Activated naive CD8-positive, alpha-beta T cell treated with anti-CD3 and anti-CD28 coated beads, Interleukin-2, amount 10 ng/mL, durations not matched to agents 7 days and 5 days (primary cell): Measurements from ENCODE around the gene MGAT4C. TPM values are rescaled to one million over a fixed set of nuclear protein-coding genes. Genes with fewer than 3 reads are reported as not detected.
"Not testable (repeated sequence)": the region's sequence is repeated elsewhere in the genome, so short reads cannot be mapped to it uniquely, and the experiment has no call there.

Experiments
- ATAC-seq: fragments of 150-1000 bp; cut with Tn5 transposase; one replicate; pipeline ENCODE4 v1.10.0; 2021; ENCODE audit warnings: low read depth, moderate library complexity
- POLR2A ChIA-PET: fragments of 350-600 bp; sonication (Branson Sonifier 250); formaldehyde crosslinking; loops from one replicate; lab custom pipeline; 2021; ENCODE audit warnings: antibody characterized with exemption; lab: Charles Lee
- DNase-seq: peaks from one replicate; pipeline ENCODE4 v3.0.0; 2021
- H3K27ac Mint-ChIP-seq: one replicate; pipeline ENCODE4 v1.8.0; 2022; ENCODE audit warnings: mild to moderate bottlenecking, mixed read lengths
- H3K27me3 Mint-ChIP-seq: one replicate; pipeline ENCODE4 v1.8.0; 2022; ENCODE audit warnings: mild to moderate bottlenecking, moderate library complexity, mixed read lengths
- H3K36me3 Mint-ChIP-seq: one replicate; pipeline ENCODE4 v1.8.0; 2021; ENCODE audit warnings: mild to moderate bottlenecking, mixed read lengths
- H3K4me1 Mint-ChIP-seq: one replicate; pipeline ENCODE4 v1.8.0; 2021; ENCODE audit warnings: mixed read lengths
- H3K4me3 Mint-ChIP-seq: one replicate; pipeline ENCODE4 v1.8.0; 2022; ENCODE audit warnings: mild to moderate bottlenecking, moderate library complexity, mixed read lengths
- H3K9me3 Mint-ChIP-seq: one replicate; pipeline ENCODE4 v1.8.0; 2021; ENCODE audit warnings: mixed read lengths
- total RNA-seq, 2 experiments: library from RNA; stranded (reverse); gene quantifications; one replicate each; pipeline ENCODE4 v1.2.3, GENCODE V29; 2021

MGAT4C gene
- not detected for total RNA-seq

- Mint-ChIP-seq H3K27ac (no peak within 1 kb of the TSS), H3K36me3 (no peaks in the 10 kb centered on the region), H3K9me3 (no peaks in the 10 kb centered on the region), H3K27me3 (no peaks in the 10 kb centered on the region), H3K4me3 (no peak within 1 kb of the TSS), H3K4me1 (no peaks in the 10 kb centered on the region)
- ATAC-seq: no peak
- no peak for DNase-seq
- POLR2A ChIA-PET: no interaction called here
Observed at GRCh38 chr12:86256163-86256562, at the start of gene MGAT4C. MGAT4C (minus strand) TSS chr12:86256391.

- H3K27ac Mint-ChIP-seq, ATAC-seq, H3K27me3 Mint-ChIP-seq, H3K4me1 Mint-ChIP-seq, H3K4me3 Mint-ChIP-seq, H3K9me3 Mint-ChIP-seq, DNase-seq, H3K36me3 Mint-ChIP-seq, POLR2A ChIA-PET: not testable (repeated sequence)
Observed at GRCh38 chr12:86296396-86296795, 40.2 kb upstream of the MGAT4C start.

- Mint-ChIP-seq H3K4me1 (no peaks in the 10 kb centered on the region), H3K36me3 (no peaks in the 10 kb centered on the region), H3K4me3 (no peak overlapping the region), H3K27me3 (no peaks in the 10 kb centered on the region), H3K9me3 (peaks cover 3% of the 10 kb centered on the region), H3K27ac (no peak overlapping the region)
- POLR2A ChIA-PET: no interaction called here
- ATAC-seq: no peak
- no peak for DNase-seq
Observed at GRCh38 chr12:86293682-86294240, 37.6 kb upstream of the MGAT4C start.

- H3K27me3 Mint-ChIP-seq: no peaks in the 10 kb centered on the region
- no peaks in the 10 kb centered on the region for H3K36me3 Mint-ChIP-seq
- no peak for ATAC-seq
- no peak overlapping the region for H3K4me3 Mint-ChIP-seq
- no peak overlapping the region for H3K27ac Mint-ChIP-seq
- DNase-seq: no peak
- no peaks in the 10 kb centered on the region for H3K4me1 Mint-ChIP-seq
- POLR2A ChIA-PET: no interaction called here
- peaks cover 3% of the 10 kb centered on the region for H3K9me3 Mint-ChIP-seq
Observed at GRCh38 chr12:86292480-86292879, 36.3 kb upstream of the MGAT4C start.

- H3K4me3 Mint-ChIP-seq: no peak overlapping the region
Observed at GRCh38 chr12:86290615-86291014, 34.4 kb upstream of the MGAT4C start.

GRCh38 chr12:86286119-86286518 lies 29.9 kb upstream of the MGAT4C start:
- no peak overlapping the region for H3K27ac Mint-ChIP-seq
- no peaks in the 10 kb centered on the region for H3K36me3 Mint-ChIP-seq
- H3K4me3 Mint-ChIP-seq: no peak overlapping the region
- H3K9me3 Mint-ChIP-seq: peaks cover 3% of the 10 kb centered on the region
- DNase-seq (no peak), ATAC-seq (no peak)
- no peaks in the 10 kb centered on the region for H3K27me3 Mint-ChIP-seq
- no peaks in the 10 kb centered on the region for H3K4me1 Mint-ChIP-seq
- POLR2A ChIA-PET: no interaction called here

More at GRCh38 chr12:86290615-86291014, 34.4 kb upstream of the MGAT4C start:
- Mint-ChIP-seq H3K36me3 (no peaks in the 10 kb centered on the region), H3K4me1 (no peaks in the 10 kb centered on the region), H3K9me3 (peaks cover 3% of the 10 kb centered on the region), H3K27ac (no peak overlapping the region), H3K27me3 (no peaks in the 10 kb centered on the region)
- no peak for ATAC-seq
- DNase-seq: no peak
- POLR2A ChIA-PET: no interaction called here

- no peak for ATAC-seq
Observed at GRCh38 chr12:86283620-86284019, 27.4 kb upstream of the MGAT4C start.

GRCh38 chr12:86275356-86275755 lies 19.2 kb upstream of the MGAT4C start:
- no peaks in the 10 kb centered on the region for H3K4me1 Mint-ChIP-seq
- DNase-seq (no peak), ATAC-seq (no peak)
- H3K9me3 Mint-ChIP-seq: peaks cover 2% of the 10 kb centered on the region
- H3K36me3 Mint-ChIP-seq: no peaks in the 10 kb centered on the region
- POLR2A ChIA-PET: no interaction called here
- no peak overlapping the region for H3K27ac Mint-ChIP-seq
- H3K4me3 Mint-ChIP-seq: no peak overlapping the region
- H3K27me3 Mint-ChIP-seq: no peaks in the 10 kb centered on the region

More at GRCh38 chr12:86283620-86284019, 27.4 kb upstream of the MGAT4C start:
- Mint-ChIP-seq H3K27me3 (no peaks in the 10 kb centered on the region), H3K4me1 (no peaks in the 10 kb centered on the region), H3K27ac (no peak overlapping the region), H3K4me3 (no peak overlapping the region), H3K9me3 (no peaks in the 10 kb centered on the region), H3K36me3 (no peaks in the 10 kb centered on the region)
- no peak for DNase-seq
- POLR2A ChIA-PET: no interaction called here

- ATAC-seq (no peak), DNase-seq (no peak)
- Mint-ChIP-seq H3K36me3 (no peaks in the 10 kb centered on the region), H3K4me3 (no peak overlapping the region), H3K27me3 (no peaks in the 10 kb centered on the region), H3K9me3 (peaks cover 4% of the 10 kb centered on the region), H3K27ac (no peak overlapping the region), H3K4me1 (no peaks in the 10 kb centered on the region)
- POLR2A ChIA-PET: no interaction called here
Observed at GRCh38 chr12:86265329-86265695, 9.1 kb upstream of the MGAT4C start.

- Mint-ChIP-seq H3K4me3 (no peak overlapping the region), H3K36me3 (no peaks in the 10 kb centered on the region), H3K27me3 (no peaks in the 10 kb centered on the region), H3K9me3 (peaks cover 4% of the 10 kb centered on the region), H3K4me1 (no peaks in the 10 kb centered on the region), H3K27ac (no peak overlapping the region)
- DNase-seq (no peak), ATAC-seq (no peak)
- POLR2A ChIA-PET: no interaction called here
Observed at GRCh38 chr12:86264451-86265328, 8.5 kb upstream of the MGAT4C start.

GRCh38 chr12:86261578-86261977 lies 5.4 kb upstream of the MGAT4C start:
- no peaks in the 10 kb centered on the region for H3K4me1 Mint-ChIP-seq
- no peak for DNase-seq
- ATAC-seq: no peak
- H3K4me3 Mint-ChIP-seq: no peak overlapping the region
- POLR2A ChIA-PET: no interaction called here
- H3K9me3 Mint-ChIP-seq: peaks cover 4% of the 10 kb centered on the region
- no peaks in the 10 kb centered on the region for H3K36me3 Mint-ChIP-seq
- H3K27ac Mint-ChIP-seq: no peak overlapping the region
- H3K27me3 Mint-ChIP-seq: no peaks in the 10 kb centered on the region

GRCh38 chr12:86261142-86261541 lies 5.0 kb upstream of the MGAT4C start:
- Mint-ChIP-seq H3K4me3 (no peak overlapping the region), H3K27me3 (no peaks in the 10 kb centered on the region), H3K36me3 (no peaks in the 10 kb centered on the region), H3K4me1 (no peaks in the 10 kb centered on the region), H3K9me3 (peaks cover 4% of the 10 kb centered on the region), H3K27ac (no peak overlapping the region)
- ATAC-seq (no peak), DNase-seq (no peak)
- POLR2A ChIA-PET: no interaction called here

- POLR2A ChIA-PET: no interaction called here
- no peaks in the 10 kb centered on the region for H3K4me1 Mint-ChIP-seq
- ATAC-seq: no peak
- no peak overlapping the region for H3K4me3 Mint-ChIP-seq
- no peak for DNase-seq
- peaks cover 2% of the 10 kb centered on the region for H3K9me3 Mint-ChIP-seq
- no peaks in the 10 kb centered on the region for H3K36me3 Mint-ChIP-seq
- H3K27me3 Mint-ChIP-seq: no peaks in the 10 kb centered on the region
- H3K27ac Mint-ChIP-seq: no peak overlapping the region
Observed at GRCh38 chr12:86260183-86260582, 4.0 kb upstream of the MGAT4C start.

- peaks cover 2% of the 10 kb centered on the region for H3K9me3 Mint-ChIP-seq
- no peak overlapping the region for H3K27ac Mint-ChIP-seq
- H3K36me3 Mint-ChIP-seq: no peaks in the 10 kb centered on the region
- no peaks in the 10 kb centered on the region for H3K4me1 Mint-ChIP-seq
- no peak for ATAC-seq
- DNase-seq: no peak
- POLR2A ChIA-PET: no interaction called here
- H3K4me3 Mint-ChIP-seq: no peak overlapping the region
- H3K27me3 Mint-ChIP-seq: no peaks in the 10 kb centered on the region
Observed at GRCh38 chr12:86257134-86257533, 943 bp upstream of the MGAT4C start.
